Measurements from ENCODE around the gene TTC33. TPM values are rescaled to one million over a fixed set of nuclear protein-coding genes. Genes with fewer than 3 reads are reported as not detected.

TTC33 gene
- total RNA-seq, 4 donors from 2014 or later = 11.7 to 22.0 (median 17.7) TPM

DNA sequence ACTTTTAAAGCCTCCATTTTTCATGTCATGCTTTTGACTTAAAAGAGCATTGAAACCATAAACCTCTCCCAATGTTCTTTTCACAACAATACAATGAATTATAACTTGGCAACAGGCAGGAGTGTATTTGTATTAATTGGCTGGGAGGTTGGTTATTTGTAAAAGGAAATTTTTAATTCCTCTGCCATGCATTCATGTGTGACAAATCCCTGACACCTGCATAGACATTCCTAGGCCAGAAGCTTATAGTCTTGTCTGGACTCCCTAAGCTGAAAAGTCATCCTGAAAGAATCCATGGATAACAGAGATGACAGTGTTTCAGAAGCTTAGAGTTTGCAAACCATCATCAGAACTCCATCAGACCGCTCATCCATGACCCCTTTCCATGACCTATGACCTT, 152.4 kb downstream of the TTC33 start:
- TF ChIP-seq, protein P1, sequence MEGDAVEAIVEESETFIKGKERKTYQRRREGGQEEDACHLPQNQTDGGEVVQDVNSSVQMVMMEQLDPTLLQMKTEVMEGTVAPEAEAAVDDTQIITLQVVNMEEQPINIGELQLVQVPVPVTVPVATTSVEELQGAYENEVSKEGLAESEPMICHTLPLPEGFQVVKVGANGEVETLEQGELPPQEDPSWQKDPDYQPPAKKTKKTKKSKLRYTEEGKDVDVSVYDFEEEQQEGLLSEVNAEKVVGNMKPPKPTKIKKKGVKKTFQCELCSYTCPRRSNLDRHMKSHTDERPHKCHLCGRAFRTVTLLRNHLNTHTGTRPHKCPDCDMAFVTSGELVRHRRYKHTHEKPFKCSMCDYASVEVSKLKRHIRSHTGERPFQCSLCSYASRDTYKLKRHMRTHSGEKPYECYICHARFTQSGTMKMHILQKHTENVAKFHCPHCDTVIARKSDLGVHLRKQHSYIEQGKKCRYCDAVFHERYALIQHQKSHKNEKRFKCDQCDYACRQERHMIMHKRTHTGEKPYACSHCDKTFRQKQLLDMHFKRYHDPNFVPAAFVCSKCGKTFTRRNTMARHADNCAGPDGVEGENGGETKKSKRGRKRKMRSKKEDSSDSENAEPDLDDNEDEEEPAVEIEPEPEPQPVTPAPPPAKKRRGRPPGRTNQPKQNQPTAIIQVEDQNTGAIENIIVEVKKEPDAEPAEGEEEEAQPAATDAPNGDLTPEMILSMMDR (IDR thresholded peaks at IDR 0.05; ENCODE audit: low read depth) = no peak

DNA sequence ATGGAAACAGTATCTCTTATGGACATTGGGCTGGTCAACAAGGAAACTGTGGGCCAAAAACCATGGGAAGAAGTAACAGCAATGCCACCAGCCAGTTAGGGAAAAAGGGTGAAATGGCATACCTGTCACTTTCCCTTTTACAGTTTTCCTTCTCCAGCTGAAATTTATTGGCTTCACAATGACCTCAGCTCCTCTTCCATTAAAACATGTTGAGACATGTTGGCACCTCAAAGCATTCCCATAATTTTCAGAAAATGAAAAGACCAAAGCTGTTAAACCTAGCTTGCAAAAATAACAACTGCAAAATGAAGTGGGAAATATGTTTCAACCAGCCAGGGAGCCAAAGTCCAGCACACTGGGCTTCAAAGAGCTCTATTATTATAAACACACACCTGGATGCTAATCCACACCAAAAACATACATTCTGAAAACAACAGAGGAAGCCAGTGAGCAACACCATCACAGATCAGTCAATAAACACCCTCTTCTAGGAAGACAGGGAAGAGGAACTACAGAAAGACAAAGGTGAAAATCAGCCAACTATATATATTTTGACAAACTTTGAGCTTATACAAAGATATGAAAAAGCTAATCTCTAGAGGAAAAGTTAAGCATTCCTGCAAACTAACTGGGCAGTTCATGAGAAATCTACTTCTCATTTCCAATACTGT, 154.4 kb downstream of the TTC33 start:
- TF ChIP-seq, protein P1 (IDR thresholded peaks at IDR 0.05; ENCODE audit: low read depth) = no peak

DNA sequence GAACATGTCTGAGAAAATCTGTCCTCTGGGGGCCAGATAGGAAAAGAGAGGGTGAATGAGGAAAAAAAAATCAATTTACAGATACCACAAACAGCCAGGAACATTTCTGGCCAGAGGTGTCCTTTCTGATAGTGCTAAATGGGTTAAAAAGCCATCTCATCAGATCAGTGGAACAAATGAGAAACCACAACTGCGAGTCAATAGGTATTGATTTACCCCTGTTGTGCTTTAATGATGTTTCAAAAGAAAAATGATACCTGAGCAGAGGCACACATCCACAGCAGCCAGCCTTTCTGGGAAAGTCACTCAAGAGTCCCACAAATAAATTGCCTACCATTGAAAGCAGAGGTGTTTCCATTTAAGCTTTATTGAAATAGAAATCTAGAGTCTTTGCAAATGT, 155.4 kb downstream of the TTC33 start:
- TF ChIP-seq, protein P1 (IDR thresholded peaks at IDR 0.05; ENCODE audit: low read depth) = no peak

DNA sequence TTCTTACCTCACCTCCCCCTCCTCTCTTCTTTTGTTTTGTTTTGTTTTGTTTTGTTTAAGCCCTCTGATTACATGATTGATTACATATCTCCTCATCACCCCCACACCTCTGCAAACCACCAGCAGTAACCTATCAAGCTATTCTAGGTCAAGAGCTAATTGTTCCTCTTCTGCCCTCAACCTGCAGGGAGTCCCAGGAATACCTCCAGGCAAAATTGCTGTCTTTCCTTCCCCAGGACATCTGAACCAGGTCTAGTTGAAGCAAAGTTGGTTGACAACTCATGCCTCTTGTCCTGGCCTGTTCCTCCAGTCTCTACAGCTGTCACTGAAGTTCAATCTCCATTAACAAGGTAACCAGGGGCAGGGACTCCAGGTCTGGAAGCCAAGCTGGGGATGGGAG, 156.1 kb downstream of the TTC33 start:
- TF ChIP-seq, protein P1 (IDR thresholded peaks at IDR 0.05; ENCODE audit: low read depth) = no peak

DNA sequence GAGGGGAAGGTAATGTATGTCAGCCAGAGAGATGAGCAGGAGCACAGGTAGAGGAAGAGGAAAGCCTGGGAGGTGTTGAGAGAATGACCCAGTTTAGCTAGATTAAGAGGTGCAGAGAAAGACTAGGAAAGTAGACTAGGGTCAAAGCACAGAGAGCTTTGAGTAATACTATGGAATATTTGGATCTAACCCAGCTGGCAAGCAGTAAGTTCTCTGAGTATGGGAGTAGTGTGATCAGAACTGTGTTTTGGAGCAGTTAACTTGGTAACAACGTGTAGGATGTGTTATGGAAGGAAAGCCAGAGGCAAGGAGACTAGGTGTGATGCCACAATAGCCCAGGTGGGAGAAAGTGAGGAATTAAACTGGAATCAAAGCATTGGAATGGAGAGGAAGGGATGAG, 160.9 kb downstream of the TTC33 start:
- TF ChIP-seq, protein P1 (IDR thresholded peaks at IDR 0.05; ENCODE audit: low read depth) = no peak

DNA sequence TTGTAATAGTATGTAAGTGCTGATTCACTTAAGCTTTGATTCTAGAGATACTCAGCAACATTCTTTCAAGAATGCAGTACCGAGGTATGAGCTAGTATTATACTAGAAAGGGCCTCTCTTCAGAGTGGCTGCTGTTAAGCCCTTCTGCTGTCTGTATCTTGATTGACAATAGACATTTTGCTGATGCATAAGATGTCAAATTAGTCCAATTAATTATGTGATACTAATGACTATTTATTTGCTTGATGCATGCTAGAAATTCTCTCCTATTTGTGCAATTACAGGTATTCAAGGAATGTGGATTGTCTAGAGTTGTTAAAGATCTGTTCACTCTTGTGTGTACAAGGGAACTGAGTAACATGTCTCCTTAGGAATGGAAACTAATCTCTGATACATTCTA, 168.4 kb downstream of the TTC33 start:
- TF ChIP-seq, protein P1 (IDR thresholded peaks at IDR 0.05; ENCODE audit: low read depth) = no peak

DNA sequence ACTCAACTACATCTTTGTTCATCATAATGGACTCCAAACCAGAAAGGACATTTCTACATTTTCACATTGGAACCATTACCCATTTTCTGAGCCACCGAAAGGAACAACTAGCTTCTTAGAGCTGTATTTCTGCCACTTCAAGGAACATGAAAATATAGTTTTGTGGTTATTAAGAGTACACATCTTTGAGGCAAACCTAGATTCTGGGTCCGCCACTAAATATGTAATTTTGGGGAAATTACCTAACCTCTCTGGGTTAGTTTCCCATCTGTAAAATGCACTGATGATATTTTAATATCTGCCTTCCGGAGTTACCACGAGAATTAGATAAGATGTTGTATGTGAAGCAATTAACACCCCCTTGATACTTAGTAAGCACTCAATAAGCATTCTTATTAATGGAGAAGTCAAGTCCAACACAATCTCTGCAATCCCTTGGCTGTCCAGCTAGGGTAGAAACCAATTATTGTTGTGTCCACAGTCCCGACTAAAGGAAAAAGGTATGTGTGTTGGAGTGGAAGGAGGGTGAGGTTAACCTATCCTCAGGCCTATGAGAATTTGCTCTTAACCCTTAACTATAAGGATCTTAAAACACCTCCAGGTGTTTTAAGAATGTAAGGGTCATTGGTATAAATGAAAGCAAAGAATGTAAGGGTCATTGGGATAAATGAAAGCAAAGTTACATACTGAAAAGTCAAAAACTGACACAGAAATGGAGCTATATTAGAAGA, 170.1 kb downstream of the TTC33 start:
- TF ChIP-seq, protein P1 (IDR thresholded peaks at IDR 0.05; ENCODE audit: low read depth) = no peak

All from subcutaneous adipose tissue (tissue), 4 donors.